Measurements from ENCODE around the gene EIF4G1.

The EIF4G1 gene

DNA sequence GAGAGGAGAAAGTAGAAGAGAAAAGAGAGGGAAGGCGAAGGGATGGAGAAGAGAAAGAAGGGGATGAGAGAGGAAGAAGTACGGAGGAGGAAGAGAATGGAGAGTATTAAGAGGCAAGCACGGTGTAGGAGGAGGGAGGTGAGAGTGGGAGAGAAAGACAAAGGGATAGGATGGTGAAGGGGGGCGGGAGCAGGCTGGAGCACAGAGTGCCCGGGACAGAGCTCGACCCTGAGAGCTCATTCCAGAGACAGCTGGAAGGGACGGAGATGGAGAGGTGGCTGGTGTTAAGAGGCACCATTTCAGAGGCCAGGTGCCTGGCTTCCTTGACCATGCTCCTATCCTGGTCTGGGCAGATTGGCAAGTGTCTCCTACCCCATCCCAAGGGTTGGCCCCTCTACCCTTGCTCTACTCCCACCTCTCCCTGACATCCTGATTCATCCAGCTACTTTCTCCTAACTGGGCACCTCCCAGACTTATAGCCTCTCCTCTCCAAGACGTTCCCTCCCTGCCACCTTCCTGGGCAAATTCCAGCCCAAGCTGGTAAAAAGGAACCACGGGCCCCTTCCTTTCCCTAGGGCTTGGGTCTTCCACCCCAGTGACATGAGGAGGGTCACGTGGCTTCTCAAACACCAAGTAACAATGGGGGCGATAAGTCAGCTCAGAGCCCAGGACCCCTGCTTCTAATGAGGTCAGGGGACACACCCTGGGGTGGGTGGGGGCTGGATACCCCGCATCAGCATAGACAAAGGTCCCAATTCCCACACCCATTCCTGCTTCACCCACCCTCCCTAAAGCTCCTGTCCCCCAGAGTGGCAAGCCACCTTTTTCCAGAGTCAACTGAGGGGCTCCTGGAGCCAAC is 45.9 kb downstream of the EIF4G1 start:
- Mint-ChIP-seq H3K36me3 (ENCODE audit: low read depth) (peaks cover 21% of the 10 kb centered on the region), H3K4me1 (ENCODE audit: low read depth) (peaks cover 32% of the 10 kb centered on the region), H3K27ac (peak overlapping the region; percentile 45), H3K27me3 (no peaks in the 10 kb centered on the region), H3K9me3 (no peaks in the 10 kb centered on the region), H3K4me3 (peak overlapping the region; percentile 88)

DNA sequence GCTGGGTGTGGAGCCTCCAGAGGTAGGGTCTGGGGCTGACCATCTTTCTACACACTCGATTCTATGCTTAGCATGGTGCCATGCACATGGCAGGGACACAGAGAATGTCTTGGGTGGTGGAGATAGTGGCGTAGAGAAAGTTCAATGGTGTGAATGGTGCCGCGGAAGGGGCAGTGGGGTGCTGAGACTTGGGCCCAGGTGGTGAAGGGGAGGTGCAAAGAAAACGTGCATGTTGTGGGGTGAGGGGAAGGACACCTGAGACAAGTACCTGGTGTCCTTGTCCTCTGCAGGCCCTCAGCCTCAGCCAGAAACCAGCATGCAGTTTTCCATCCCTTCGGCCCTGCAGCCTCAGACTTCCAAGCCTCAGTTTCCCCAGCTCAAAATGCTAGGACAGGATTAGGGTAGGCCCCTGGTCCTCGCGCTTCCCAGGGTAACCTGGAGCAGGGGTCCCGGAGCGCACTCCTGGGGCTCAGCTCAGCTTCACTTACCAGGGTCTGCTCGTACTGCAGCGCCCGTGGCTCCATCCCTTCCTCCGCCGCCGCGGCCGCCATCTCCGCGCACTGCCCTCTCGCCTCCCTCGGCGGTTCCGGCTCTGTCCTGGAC is 46.6 kb downstream of the EIF4G1 start:
- Mint-ChIP-seq H3K4me1 (ENCODE audit: low read depth) (peaks cover 35% of the 10 kb centered on the region), H3K9me3 (no peaks in the 10 kb centered on the region), H3K27me3 (no peaks in the 10 kb centered on the region), H3K36me3 (ENCODE audit: low read depth) (peaks cover 23% of the 10 kb centered on the region), H3K4me3 (peak overlapping the region; percentile 88), H3K27ac (peak overlapping the region; percentile 45)

DNA sequence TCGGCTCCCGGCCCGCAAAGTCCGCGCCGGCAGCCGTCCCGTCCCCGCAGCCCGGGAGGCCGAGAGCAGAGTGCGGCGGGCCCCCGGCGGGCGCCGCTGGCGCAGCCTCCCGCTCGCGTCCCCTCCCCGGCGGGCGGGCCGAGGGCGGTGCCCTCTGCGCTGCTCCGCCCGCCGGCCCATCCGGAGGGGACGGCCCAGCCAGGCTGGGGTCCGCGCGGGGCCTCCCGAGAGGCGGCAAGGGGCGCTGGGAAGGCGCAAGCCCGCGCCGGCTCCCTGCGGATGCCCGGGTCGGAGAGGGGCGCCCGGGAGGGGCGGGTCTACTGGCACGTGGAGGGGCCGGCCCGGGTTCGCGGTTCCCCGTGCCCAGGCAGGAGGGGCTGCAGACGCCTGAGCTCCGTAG is 47.1 kb downstream of the EIF4G1 start, which contains the start of the genes CLCN2 and POLR2H:
Gene CLCN2, minus strand, starts transcription at position 74 of the 400 bp plus-strand sequence. CDS start 126 bp downstream, outside the sequence.
Gene POLR2H, plus strand, starts transcription at position 179 of the 400 bp plus-strand sequence. CDS start 1,783 bp downstream, outside the sequence.
- Mint-ChIP-seq H3K36me3 (ENCODE audit: low read depth) (peaks cover 27% of the 10 kb centered on the region), H3K27me3 (no peaks in the 10 kb centered on the region), H3K9me3 (no peaks in the 10 kb centered on the region), H3K4me1 (ENCODE audit: low read depth) (peaks cover 39% of the 10 kb centered on the region), H3K4me3 (peak within 1 kb of the TSS; percentile 99), H3K27ac (peak within 1 kb of the TSS; percentile 95)

DNA sequence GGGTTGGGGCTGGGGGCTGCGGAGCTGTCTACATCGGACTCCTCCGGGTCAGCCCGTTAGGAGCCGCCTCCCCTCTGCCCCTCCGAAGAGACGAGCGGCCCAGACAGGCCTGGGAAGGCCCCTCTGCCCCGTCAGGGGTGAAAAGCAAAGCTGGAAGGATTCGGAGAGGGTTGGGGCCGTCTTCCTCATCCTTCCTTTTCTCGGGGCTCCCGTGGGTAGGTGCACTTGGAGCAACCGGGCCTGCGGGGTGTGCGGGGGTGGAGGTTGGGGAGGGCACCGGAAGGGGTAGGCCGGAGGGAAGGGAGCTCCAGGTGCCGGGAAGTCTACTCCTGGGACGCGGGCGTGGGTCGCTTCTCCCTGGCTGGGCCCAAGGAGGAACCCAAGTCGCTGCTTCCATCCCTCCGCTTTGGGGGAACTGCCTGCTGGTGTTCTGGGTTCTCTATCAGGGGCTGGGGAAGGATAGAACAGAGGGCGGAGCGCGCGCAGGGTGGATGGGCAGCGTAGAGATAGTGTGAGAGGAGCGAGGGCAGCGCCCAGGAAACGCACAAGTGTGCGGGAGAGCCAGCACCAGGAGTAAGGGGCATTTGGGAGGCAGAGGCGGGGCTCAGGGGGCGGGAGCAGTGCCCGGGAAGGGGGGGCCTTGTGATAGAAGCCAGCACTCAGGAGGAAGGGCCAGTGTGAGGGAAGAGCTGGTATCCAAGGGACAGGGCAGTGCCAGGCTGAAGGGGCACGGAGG is 47.7 kb downstream of the EIF4G1 start:
- H3K36me3 Mint-ChIP-seq (ENCODE audit: low read depth) = peaks cover 32% of the 10 kb centered on the region
- peak overlapping the region; percentile 95 for H3K27ac Mint-ChIP-seq
- H3K4me1 Mint-ChIP-seq (ENCODE audit: low read depth) = peaks cover 42% of the 10 kb centered on the region
- peak overlapping the region; percentile 99 for H3K4me3 Mint-ChIP-seq
- H3K27me3 Mint-ChIP-seq = no peaks in the 10 kb centered on the region
- H3K9me3 Mint-ChIP-seq = no peaks in the 10 kb centered on the region

DNA sequence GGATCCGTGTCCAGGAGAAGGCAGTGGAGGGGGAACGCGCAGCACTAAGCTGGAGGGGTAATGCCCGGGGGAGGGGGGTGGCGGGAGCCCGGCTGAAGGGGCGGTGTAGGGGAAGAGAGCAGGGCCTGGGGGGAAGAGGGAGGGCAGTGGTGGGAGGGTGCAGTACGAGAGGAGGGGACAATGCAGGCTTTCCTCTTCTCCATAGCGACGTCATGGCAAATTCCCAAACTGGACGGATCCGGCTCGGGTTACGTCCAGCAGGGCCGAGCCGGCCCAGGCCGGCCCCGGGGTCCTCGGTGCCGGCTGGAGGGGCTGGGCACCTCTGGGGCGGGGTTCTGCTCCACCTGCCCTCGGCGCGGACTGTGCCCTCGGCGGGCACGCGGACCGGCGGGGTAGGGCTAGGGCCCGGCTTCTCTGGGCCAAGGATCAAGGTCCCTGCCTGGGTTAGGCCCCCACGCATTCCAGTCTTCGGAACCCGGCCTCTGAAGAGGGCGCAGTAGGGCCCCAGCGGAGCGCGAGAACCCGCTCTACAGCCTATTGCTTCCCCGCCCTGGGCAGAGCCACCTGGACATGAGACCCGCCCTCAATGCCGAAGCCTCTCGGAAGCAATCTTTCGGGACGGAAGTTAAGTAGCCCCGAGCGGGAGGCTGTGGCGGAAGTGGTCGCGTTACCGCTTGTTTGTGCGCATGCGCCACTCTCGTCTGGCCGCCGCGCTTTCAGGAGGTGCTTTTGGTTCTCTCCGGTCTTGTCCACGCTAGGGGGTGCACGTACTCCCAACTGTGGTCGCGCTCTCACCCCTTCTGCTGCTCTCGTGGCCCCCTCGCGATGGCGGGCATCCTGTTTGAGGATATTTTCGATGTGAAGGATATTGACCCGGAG is 48.5 kb downstream of the EIF4G1 start:
- Mint-ChIP-seq H3K27me3 (no peaks in the 10 kb centered on the region), H3K36me3 (ENCODE audit: low read depth) (peaks cover 39% of the 10 kb centered on the region), H3K9me3 (no peaks in the 10 kb centered on the region), H3K27ac (peak overlapping the region; percentile 97), H3K4me1 (ENCODE audit: low read depth) (peaks cover 42% of the 10 kb centered on the region), H3K4me3 (peak overlapping the region; percentile 99)

DNA sequence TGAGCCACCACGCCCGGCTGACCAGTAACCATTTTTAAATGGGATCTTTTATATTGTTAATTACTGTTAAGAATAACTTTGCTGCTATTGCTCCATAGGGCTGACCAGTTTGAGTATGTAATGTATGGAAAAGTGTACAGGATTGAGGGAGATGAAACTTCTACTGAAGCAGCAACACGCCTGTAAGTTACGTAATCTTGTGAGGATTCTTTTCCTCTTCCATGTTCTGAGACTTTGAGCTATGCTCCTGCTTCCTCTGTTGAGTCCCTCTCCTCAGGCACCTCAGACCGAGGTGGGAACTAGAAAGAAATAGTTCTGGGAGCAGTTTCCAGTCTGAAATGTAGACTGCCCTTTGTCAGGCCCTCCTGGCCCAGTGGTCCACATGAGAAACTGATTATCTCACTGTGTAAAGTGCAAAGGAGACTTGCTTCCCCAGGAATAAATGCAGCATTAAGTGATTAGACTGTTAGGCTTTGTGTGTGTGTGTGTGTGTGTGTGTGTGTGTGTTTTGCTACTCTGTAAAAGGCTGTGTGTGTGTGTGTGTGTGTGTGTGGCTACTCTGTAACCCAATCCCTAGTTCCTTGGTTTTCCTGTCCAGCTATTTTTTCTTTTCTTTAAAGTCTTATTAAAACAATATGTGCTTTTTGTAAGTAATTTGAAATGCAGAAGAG is 52.3 kb downstream of the EIF4G1 start:
- Mint-ChIP-seq H3K27me3 (no peaks in the 10 kb centered on the region), H3K4me1 (ENCODE audit: low read depth) (peaks cover 30% of the 10 kb centered on the region), H3K27ac (no peak overlapping the region), H3K36me3 (ENCODE audit: low read depth) (peaks cover 60% of the 10 kb centered on the region), H3K9me3 (no peaks in the 10 kb centered on the region), H3K4me3 (no peak overlapping the region)

DNA sequence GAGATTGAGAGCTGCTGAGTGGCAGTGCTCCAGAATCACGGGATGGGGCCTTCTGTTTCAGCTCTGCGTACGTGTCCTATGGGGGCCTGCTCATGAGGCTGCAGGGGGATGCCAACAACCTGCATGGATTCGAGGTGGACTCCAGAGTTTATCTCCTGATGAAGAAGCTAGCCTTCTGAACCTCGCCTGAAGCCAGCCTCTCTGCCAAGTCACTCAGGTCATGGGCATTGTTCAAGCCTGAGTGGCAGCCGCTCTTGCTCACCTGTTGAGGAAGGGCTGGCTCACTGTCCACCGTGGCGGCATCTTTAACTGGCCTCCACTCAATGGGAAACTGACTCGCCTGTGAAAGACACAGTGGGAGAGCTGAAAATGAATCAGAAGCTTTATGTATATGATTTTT is 53.7 kb downstream of the EIF4G1 start:
- H3K36me3 Mint-ChIP-seq (ENCODE audit: low read depth) = peaks cover 60% of the 10 kb centered on the region

DNA sequence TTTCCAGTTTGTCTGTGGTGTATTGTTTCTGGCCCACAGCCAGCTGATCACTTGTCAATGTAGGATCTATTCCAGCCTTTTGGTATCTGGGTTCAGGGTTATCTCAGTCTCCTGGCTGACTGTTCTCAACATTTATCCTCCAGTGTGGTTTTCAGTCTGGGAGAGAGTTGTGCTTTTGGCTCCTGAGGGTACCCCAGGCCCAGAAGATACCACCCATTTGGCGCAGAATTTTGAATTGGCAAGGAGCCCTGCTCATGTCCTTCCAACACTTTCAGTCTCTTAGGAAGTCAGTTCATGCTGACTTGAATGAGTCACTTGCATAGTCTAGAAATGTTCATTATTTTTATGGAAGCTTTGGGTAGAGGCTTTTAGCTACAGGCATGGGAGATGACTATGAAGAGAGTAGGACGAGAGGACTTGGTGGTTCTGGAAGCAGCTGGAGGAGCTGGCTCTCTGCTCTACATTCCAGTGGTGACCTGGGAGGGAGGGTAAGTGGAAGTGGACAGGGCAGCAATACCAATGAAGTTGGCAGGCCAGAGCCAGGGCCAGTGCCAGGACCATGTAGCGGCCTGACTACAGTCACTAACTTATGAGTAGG is 54.3 kb downstream of the EIF4G1 start:
- Mint-ChIP-seq H3K9me3 (no peaks in the 10 kb centered on the region), H3K4me3 (no peak overlapping the region), H3K27ac (no peak overlapping the region), H3K4me1 (ENCODE audit: low read depth) (peaks cover 24% of the 10 kb centered on the region), H3K27me3 (no peaks in the 10 kb centered on the region), H3K36me3 (ENCODE audit: low read depth) (peaks cover 54% of the 10 kb centered on the region)

More for the DNA sequence above, 53.7 kb downstream of the EIF4G1 start:
- Mint-ChIP-seq H3K27ac (peak overlapping the region; percentile 0), H3K27me3 (no peaks in the 10 kb centered on the region), H3K4me3 (no peak overlapping the region), H3K4me1 (ENCODE audit: low read depth) (peaks cover 30% of the 10 kb centered on the region), H3K9me3 (no peaks in the 10 kb centered on the region)

DNA sequence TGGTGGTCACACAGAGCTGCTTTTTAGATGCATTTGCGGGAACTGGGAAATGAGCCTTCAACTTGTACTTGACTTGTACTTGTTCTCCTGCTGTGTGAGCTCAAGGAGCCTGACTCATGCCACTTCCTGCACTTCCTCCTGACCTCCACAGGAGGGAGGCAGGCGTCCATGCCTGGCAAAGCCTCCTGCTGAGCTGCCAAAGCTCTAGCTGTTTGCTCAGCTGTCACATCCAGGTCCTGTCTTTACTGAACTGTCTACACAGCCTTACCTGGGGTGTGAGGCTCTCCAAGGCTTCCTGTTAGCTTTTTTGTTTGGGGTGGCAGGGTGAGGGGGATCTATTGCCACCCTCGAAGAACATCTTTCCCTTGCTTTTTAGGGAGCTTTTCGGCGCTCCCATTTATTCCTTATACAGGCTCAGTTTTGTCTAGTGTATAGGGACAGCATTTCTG is 57.2 kb downstream of the EIF4G1 start:
- Mint-ChIP-seq H3K27me3 (no peaks in the 10 kb centered on the region), H3K27ac (no peak overlapping the region), H3K36me3 (ENCODE audit: low read depth) (peaks cover 33% of the 10 kb centered on the region), H3K4me3 (no peak overlapping the region), H3K9me3 (no peaks in the 10 kb centered on the region), H3K4me1 (ENCODE audit: low read depth) (peaks cover 2% of the 10 kb centered on the region)

DNA sequence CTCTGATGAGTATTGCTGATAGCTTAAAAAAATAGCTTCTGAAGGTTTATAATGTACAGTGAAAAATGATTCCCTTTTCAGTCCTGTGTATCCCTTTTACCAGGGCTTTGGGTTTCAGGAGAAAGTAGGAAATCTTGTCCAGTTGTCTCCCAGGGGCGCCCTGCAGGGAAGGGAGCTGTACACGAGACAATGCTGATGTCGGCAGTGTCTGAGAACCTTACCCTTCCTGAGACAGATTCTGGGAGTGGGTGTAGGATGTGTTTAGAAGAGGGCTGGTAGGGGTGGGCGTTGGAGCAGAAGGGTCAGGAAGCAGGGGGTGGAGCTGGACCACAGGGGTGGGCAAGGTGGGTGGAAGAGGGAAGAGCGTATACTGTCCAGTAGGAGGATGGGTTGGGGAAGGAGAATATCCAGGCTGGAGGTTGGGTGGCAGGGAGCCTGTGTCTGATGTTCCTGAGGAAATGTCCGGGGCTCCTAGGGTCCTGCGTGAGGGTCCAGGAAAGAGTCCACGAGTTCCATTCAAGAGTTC is 58.0 kb downstream of the EIF4G1 start:
- H3K9me3 Mint-ChIP-seq = no peaks in the 10 kb centered on the region
- no peak overlapping the region for H3K4me3 Mint-ChIP-seq
- H3K4me1 Mint-ChIP-seq (ENCODE audit: low read depth) = no peaks in the 10 kb centered on the region
- H3K27ac Mint-ChIP-seq = no peak overlapping the region
- peaks cover 25% of the 10 kb centered on the region for H3K36me3 Mint-ChIP-seq (ENCODE audit: low read depth)
- peaks cover under 1% of the 10 kb centered on the region for H3K27me3 Mint-ChIP-seq

DNA sequence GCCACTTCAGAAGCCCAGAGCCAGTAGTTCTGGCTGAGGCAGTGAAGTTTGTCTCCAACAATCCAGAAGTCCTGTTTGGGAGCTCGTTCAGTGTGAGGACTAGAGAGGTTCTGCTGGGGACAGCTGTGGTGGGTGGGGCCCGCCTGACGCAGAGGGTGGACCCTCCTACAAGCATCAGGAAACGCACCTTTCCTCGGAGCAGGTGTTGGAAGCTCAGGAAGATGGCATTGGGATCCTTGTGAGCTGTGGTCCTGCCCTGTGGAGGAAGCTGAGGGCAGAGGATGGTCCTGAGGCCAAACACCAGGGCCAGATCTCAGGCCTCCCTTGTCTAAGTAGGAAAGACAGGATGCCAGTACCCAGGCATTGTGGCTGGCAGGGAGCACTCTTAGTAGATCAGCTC is 58.5 kb downstream of the EIF4G1 start:
- Mint-ChIP-seq H3K27ac (no peak overlapping the region), H3K9me3 (no peaks in the 10 kb centered on the region), H3K27me3 (peaks cover 5% of the 10 kb centered on the region), H3K36me3 (ENCODE audit: low read depth) (peaks cover 21% of the 10 kb centered on the region), H3K4me3 (no peak overlapping the region), H3K4me1 (ENCODE audit: low read depth) (no peaks in the 10 kb centered on the region)

DNA sequence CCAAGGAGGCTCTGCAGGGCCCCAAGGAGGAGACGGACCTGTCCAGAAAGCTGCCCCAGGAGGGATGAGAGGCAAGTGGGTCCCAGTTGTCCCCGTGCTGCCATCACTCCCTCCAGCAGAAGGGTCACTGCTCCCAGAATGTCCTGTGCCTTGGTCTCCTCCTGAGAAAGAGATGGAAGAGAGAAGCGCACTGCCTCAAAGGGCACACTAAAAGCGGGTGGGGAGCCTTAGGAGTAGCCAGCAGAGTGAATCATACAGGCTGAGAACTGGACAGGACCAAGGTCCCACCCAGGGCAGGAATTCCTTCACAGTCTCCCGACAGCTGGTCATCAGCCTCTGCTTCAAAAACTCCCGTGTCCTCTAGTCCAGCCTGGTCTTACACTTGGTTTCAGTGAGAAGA is 59.0 kb downstream of the EIF4G1 start:
- Mint-ChIP-seq H3K36me3 (ENCODE audit: low read depth) (peaks cover 16% of the 10 kb centered on the region), H3K4me1 (ENCODE audit: low read depth) (no peaks in the 10 kb centered on the region), H3K27ac (no peak overlapping the region), H3K9me3 (no peaks in the 10 kb centered on the region), H3K4me3 (no peak overlapping the region), H3K27me3 (peaks cover 11% of the 10 kb centered on the region)

DNA sequence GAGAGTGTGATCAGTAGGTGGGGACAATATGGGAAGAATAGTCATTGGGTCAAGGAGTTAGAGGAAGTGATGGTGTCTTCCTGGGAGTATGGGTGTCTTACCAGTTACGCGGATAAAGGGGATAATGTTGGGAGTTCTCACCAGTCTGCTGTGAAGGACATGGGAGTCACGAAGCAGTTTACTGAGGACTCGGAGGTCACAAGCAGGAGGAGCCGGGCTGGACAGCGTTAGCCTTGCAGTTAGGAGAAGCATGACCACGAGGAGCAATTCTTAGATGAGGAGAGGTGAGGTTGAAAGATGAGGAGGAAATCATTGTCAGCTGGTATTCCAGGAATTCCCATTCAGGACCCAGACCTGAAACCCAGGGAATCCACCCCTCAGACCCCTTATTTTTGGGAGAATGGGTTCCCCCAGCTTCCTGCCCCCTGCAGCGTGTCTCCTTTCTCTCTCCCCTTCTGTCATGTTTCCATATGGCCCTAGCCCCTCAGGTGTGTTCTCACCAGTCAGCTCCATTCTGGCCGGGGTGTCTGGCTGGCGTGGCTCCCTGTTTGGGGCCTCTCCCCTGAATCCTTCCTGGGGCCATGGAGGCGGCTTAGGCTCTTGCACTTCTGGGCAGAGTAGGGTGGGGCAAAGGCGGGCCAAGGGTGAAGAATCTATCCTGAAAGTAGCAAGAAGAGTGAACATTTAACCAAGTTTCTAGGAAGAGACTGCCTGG is 61.5 kb downstream of the EIF4G1 start:
- no peak overlapping the region for H3K27ac Mint-ChIP-seq
- peaks cover 7% of the 10 kb centered on the region for H3K4me1 Mint-ChIP-seq (ENCODE audit: low read depth)
- H3K4me3 Mint-ChIP-seq = no peak overlapping the region
- H3K9me3 Mint-ChIP-seq = no peaks in the 10 kb centered on the region
- peaks cover 23% of the 10 kb centered on the region for H3K27me3 Mint-ChIP-seq
- H3K36me3 Mint-ChIP-seq (ENCODE audit: low read depth) = no peaks in the 10 kb centered on the region

Measured in stimulated activated naive CD8-positive, alpha-beta T cell treated with anti-CD3 and anti-CD28 coated beads, Interleukin-15, Interleukin-2, amounts not matched to agents 100 ng/mL and 50 ng/mL, for 24 hours (primary cell).